Spleen (tissue), 11 donors: ENCODE results near the gene MSI2. TPM values are rescaled to one million over a fixed set of nuclear protein-coding genes. Genes with fewer than 3 reads are reported as not detected.

Source experiments
- DNase-seq: peaks from one replicate; pipeline ENCODE4 v3.0.0-alpha.2; 2020
- H3K27ac ChIP-seq, 8 donors: fragments of 200-600 bp; sonication (generic) in 7 of 8; 1 replicate in 4 of 8; 2 replicates in 4 of 8; pipeline versions ENCODE4 v1.5.0 to v1.8.0; 2016 to 2021; ENCODE audit warnings: inconsistent platforms in 4 of 8, mild to moderate bottlenecking in 4 of 8, moderate library complexity in 1 of 8
- H3K27me3 ChIP-seq, 7 donors: fragments of 200-600 bp; sonication (generic) in 6 of 7; replicated peaks in 1 of 7; 1 replicate in 4 of 7; 2 replicates in 3 of 7; pipeline versions ENCODE4 v1.5.0 to v1.8.0; 2016 to 2021; ENCODE audit warnings: inconsistent platforms in 3 of 7, mild to moderate bottlenecking in 1 of 7
- H3K36me3 ChIP-seq, 6 donors: fragments of 200-600 bp; sonication (generic) in 5 of 6; 1 replicate in 4 of 6; 2 replicates in 2 of 6; pipeline versions ENCODE4 v1.5.0 to v1.8.0; 2016 to 2021; ENCODE audit warnings: inconsistent platforms in 2 of 6
- H3K4me1 ChIP-seq, 6 donors: fragments of 200-600 bp; sonication (generic) in 5 of 6; 1 replicate in 3 of 6; 2 replicates in 3 of 6; pipeline versions ENCODE4 v1.5.0 to v1.8.0; 2016 to 2021; ENCODE audit warnings: inconsistent platforms in 3 of 6
- H3K4me3 ChIP-seq, 8 donors: fragments of 200-600 bp; sonication (generic) in 7 of 8; 1 replicate in 4 of 8; 2 replicates in 4 of 8; pipeline versions ENCODE4 v1.5.0 to v1.8.0; 2016 to 2021; ENCODE audit warnings: inconsistent platforms in 4 of 8, mild to moderate bottlenecking in 4 of 8, moderate library complexity in 2 of 8
- H3K9me3 ChIP-seq, 8 donors: fragments of 200-600 bp; sonication (generic) in 7 of 8; 1 replicate in 4 of 8; 2 replicates in 4 of 8; pipeline versions ENCODE4 v1.5.0 to v1.8.0; 2016 to 2021; ENCODE audit warnings: inconsistent platforms in 4 of 8
- CTCF ChIP-seq, 11 experiments: fragments of 200-600 bp in 7 of 11; fragments of 450-650 bp in 4 of 11; sonication (generic) in 4 of 11; IDR thresholded peaks in 8 of 11; conservative IDR thresholded peaks in 3 of 11; 1 replicate in 7 of 11; 2 replicates in 4 of 11; pipeline versions ENCODE4 v1.4.0 to v1.8.0; 2016 to 2021; ENCODE audit warnings: antibody characterized with exemption in 11 of 11, inconsistent platforms in 4 of 11, mild to moderate bottlenecking in 1 of 11
- POLR2A ChIP-seq, 3 donors: fragments of 450-650 bp; IDR thresholded peaks; one replicate each; pipeline ENCODE4 v1.5.1; 2017; ENCODE audit warnings: antibody characterized with exemption in 3 of 3, mild to moderate bottlenecking in 1 of 3
- POLR2AphosphoS5 ChIP-seq, 3 donors: sonication (generic); formaldehyde crosslinking; IDR thresholded peaks; one replicate each; pipeline ENCODE4 v1.5.1; 2017; ENCODE audit warnings: antibody characterized with exemption in 3 of 3
- WGBS, 5 donors: extraction: QIAGEN DNeasy Blood & Tissue Kit in 3 of 5; methylation state at CpG; one replicate each; pipeline versions ENCODE4 v1.1.5 to v1.1.7; 2013 to 2018; 5-methylcytosine and 5-hydroxymethylcytosine counted together
- intact Hi-C: fragments of 100-400 bp; cut with DNase I; formaldehyde crosslinking; loops from one replicate; pipeline ENCODE4 v1.15.0; 2023; ENCODE audit warnings: low total_unique reads
- polyA plus RNA-seq, 3 donors: library from polyadenylated mRNA; stranded (reverse); fragments of 200-250 nt; gene quantifications; one replicate each; pipeline ENCODE4 v1.2.1, GENCODE V29; 2013
- total RNA-seq, 7 donors: library from RNA; depleted of rRNA in 3 of 7; stranded (reverse); fragments of >200 nt in 3 of 7; fragmentation: NEBNext Ultra II Directional in 4 of 7; extraction: Animal tissue kit (Norgen Biotek cat#: 25700) in 4 of 7; gene quantifications; one replicate each; pipeline versions ENCODE4 v1.1.0 to v1.2.1, GENCODE V29; 2016 to 2021
- donor health status: healthy with polysubstance abuse.
- donor health status: DM: no; HTN: no; CAD: no; lungs with moderate emphysema.
- donor health status: DM: no; HTN: no; CAD: no.
- donor health status: Bipolar disorder and iron deficiency.
- donor health status: healthy.
- donor health status: DM: no; HTN: no; CAD: no.
- donor health status: DM: yes; HTN: yes; CAD: no.

Gene MSI2
- total and polyA plus RNA-seq, 10 donors = 9.8 to 131 (median 64.7) TPM

DNA sequence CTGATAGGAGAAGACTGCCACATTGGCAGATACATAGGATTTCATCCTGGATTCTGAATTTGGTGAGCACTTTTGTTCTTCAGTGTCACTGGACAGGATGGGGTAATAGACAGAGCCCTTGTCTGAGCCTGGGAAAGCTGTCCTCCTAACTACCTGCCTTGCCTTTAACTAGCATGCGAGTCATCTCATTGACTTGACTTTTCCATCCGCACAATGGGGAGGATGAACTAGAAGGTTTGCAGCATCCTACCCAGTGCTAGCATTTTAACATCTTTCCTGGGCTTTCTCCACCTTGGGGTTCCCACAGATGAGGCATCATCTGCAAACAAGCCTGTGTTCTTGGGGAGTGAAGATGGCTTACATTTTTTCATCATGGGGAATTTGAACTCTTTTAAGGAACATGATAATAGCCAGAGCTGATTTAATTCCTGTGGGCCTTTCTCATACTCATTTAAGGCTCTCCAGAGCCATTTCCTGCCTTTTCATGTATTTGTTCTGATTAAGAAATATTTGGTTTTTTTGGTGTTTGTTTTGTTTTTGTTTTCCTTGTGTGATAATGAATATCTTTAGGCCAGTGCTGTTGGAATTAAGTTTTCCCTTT, 139.5 kb downstream of the MSI2 start:
- 97 to 100% (median 98%) methylated on average over 2 of the region's 2 CpGs for WGBS, 5 donors
- Histone ChIP-seq H3K4me3 (no peak overlapping the region), H3K27ac (no peak overlapping the region)

DNA sequence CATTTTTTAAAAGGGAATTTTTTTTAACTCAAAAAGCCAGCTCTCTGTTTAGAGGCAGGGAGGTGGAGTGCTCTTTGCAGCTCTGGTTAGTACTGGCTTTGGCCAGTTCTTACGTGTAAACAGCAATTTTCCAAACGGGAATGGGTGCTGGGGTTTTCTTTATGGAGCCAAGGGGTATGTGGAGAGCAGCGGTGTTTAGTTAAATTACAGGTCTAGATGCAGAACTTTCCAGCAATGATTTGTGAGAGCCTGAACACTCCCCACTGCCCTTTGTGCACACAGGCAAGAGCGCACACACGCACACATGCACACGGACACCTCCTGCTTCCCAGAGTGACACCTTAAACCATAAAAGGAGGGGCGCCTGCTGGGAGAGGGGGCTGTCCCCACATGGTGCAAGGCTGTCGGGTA, 140.2 kb downstream of the MSI2 start:
- 78 to 91% (median 86%) methylated on average over 8 of the region's 8 CpGs for WGBS, 5 donors
- TF ChIP-seq POLR2A (IDR thresholded peaks at IDR 0.05) (no peak), CTCF (IDR thresholded peaks at IDR 0.05 in 8 of 11, conservative IDR thresholded peaks at IDR 0.05 in 3 of 11) (no peak), POLR2AphosphoS5 (IDR thresholded peaks at IDR 0.05) (no peak)
- Histone ChIP-seq H3K9me3 (peaks cover 0 to 26% (median 22%) of the 10 kb centered on the region in 8 donors), H3K4me1 (no peaks in the 10 kb centered on the region), H3K4me3 (no peak overlapping the region), H3K27me3 (no peaks in the 10 kb centered on the region), H3K36me3 (peaks cover 0 to 36% (median 3%) of the 10 kb centered on the region in 6 donors), H3K27ac (no peak overlapping the region)
- intact Hi-C loops = no loop called here
- DNase-seq = no peak

More for the DNA sequence above, 139.5 kb downstream of the MSI2 start:
- TF ChIP-seq CTCF (IDR thresholded peaks at IDR 0.05 in 8 of 11, conservative IDR thresholded peaks at IDR 0.05 in 3 of 11) (no peak), POLR2AphosphoS5 (IDR thresholded peaks at IDR 0.05) (no peak), POLR2A (IDR thresholded peaks at IDR 0.05) (no peak)
- intact Hi-C loops = no loop called here
- no peaks in the 10 kb centered on the region for H3K4me1 ChIP-seq
- no peaks in the 10 kb centered on the region for H3K27me3 ChIP-seq
- H3K36me3 ChIP-seq = peaks cover 0 to 31% (median 0%) of the 10 kb centered on the region in 6 donors
- peaks cover 0 to 26% (median 22%) of the 10 kb centered on the region in 8 donors for H3K9me3 ChIP-seq
- no peak for DNase-seq

GRCh38 chr17:57397402-57397801, 141.1 kb downstream of the MSI2 start:
- no peaks in the 10 kb centered on the region for H3K27me3 ChIP-seq
- DNase-seq = no peak
- intact Hi-C loops = no loop called here
- WGBS, 5 donors = 87 to 94% (median 91%) methylated on average over 7 of the region's 7 CpGs
- H3K9me3 ChIP-seq = peaks cover 0 to 19% (median 16%) of the 10 kb centered on the region in 8 donors
- no peak overlapping the region for H3K4me3 ChIP-seq
- TF ChIP-seq POLR2A (IDR thresholded peaks at IDR 0.05) (no peak), CTCF (IDR thresholded peaks at IDR 0.05 in 8 of 11, conservative IDR thresholded peaks at IDR 0.05 in 3 of 11) (no peak), POLR2AphosphoS5 (IDR thresholded peaks at IDR 0.05) (no peak)
- H3K27ac ChIP-seq = no peak overlapping the region
- no peaks in the 10 kb centered on the region for H3K4me1 ChIP-seq
- peaks cover 0 to 36% (median 10%) of the 10 kb centered on the region in 6 donors for H3K36me3 ChIP-seq

DNA sequence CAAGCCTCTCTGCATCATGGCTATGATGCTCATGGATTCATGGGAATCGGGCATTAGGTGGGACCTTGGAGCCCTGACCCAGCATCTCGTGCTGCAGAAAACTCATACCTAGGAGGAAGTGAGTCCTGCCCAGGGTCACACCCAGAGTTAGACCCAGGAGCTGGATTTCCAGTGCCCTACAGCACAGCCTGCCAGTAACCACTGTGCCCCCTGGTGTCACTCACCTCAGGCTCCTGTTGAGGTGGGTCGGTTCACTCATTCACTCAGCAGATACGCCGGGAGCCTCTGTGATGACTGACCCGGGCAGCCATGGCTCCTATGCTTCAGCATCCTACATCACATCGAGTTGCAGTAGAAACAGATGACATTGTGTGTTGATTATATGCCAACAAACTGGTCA, 143.4 kb downstream of the MSI2 start:
- Histone ChIP-seq H3K36me3 (peaks cover 0 to 38% (median 12%) of the 10 kb centered on the region in 6 donors), H3K9me3 (no peaks in the 10 kb centered on the region), H3K4me3 (no peak overlapping the region), H3K27ac (no peak overlapping the region), H3K4me1 (no peaks in the 10 kb centered on the region), H3K27me3 (no peaks in the 10 kb centered on the region)
- no peak for TF ChIP-seq CTCF (IDR thresholded peaks at IDR 0.05 in 8 of 11, conservative IDR thresholded peaks at IDR 0.05 in 3 of 11)
- no peak for TF ChIP-seq POLR2AphosphoS5 (IDR thresholded peaks at IDR 0.05)
- TF ChIP-seq POLR2A (IDR thresholded peaks at IDR 0.05) = no peak
- intact Hi-C loops = no loop called here
- 88 to 93% (median 90%) methylated on average over 5 to 7 of the region's 7 CpGs for whole genome bisulfite sequencing, 5 donors
- no peak for DNase-seq
